Parathyroid adenoma (tissue), 2 donors: ENCODE measurements around the gene APBB2.
"Not testable (repeated sequence)": the region's sequence is repeated elsewhere in the genome, so short reads cannot be mapped to it uniquely, and the experiment has no call there.

Source experiments
- H2AFZ ChIP-seq: fragments of 300-600 bp; sonication (generic); one replicate; pipeline ENCODE4 v1.7.0; 2017; ENCODE audit warnings: antibody characterized with exemption, mild to moderate bottlenecking
- H3K27ac ChIP-seq: fragments of 300-600 bp; sonication (generic); one replicate; pipeline ENCODE4 v1.7.0; 2017
- H3K27me3 ChIP-seq: fragments of 300-600 bp; sonication (generic); one replicate; pipeline ENCODE4 v1.7.0; 2017; ENCODE audit warnings: low read length; ENCODE audit not compliant: control insufficient read depth, insufficient read depth
- H3K36me3 ChIP-seq: fragments of 300-600 bp; sonication (generic); one replicate; pipeline ENCODE4 v1.7.0; 2017; ENCODE audit warnings: low read length; ENCODE audit not compliant: control insufficient read depth, insufficient read depth
- H3K4me1 ChIP-seq: fragments of 300-600 bp; sonication (generic); one replicate; pipeline ENCODE4 v1.7.0; 2017; ENCODE audit warnings: control low read depth
- H3K4me2 ChIP-seq: fragments of 300-600 bp; sonication (generic); one replicate; pipeline ENCODE4 v1.7.0; 2017; ENCODE audit warnings: low read length
- H3K4me3 ChIP-seq: fragments of 300-600 bp; sonication (generic); one replicate; pipeline ENCODE4 v1.7.0; 2017; ENCODE audit warnings: low read depth, low read length
- H3K79me2 ChIP-seq: fragments of 300-600 bp; sonication (generic); one replicate; pipeline ENCODE4 v1.7.0; 2017; ENCODE audit warnings: control low read depth
- H3K9ac ChIP-seq: fragments of 300-600 bp; sonication (generic); one replicate; pipeline ENCODE4 v1.7.0; 2017; ENCODE audit warnings: mild to moderate bottlenecking
- H3K9me3 ChIP-seq: fragments of 300-600 bp; sonication (generic); one replicate; pipeline ENCODE4 v1.7.0; 2017; ENCODE audit warnings: low read length; ENCODE audit not compliant: control insufficient read depth
- TF ChIP-seq, protein P1 (sequence below): fragments of 300-600 bp; sonication (generic); IDR thresholded peaks from one replicate; pipeline ENCODE4 v1.7.0; 2017; ENCODE audit warnings: antibody characterized with exemption, mild to moderate bottlenecking
- donor health status: primary hyperparathyroidism.

The APBB2 gene

DNA sequence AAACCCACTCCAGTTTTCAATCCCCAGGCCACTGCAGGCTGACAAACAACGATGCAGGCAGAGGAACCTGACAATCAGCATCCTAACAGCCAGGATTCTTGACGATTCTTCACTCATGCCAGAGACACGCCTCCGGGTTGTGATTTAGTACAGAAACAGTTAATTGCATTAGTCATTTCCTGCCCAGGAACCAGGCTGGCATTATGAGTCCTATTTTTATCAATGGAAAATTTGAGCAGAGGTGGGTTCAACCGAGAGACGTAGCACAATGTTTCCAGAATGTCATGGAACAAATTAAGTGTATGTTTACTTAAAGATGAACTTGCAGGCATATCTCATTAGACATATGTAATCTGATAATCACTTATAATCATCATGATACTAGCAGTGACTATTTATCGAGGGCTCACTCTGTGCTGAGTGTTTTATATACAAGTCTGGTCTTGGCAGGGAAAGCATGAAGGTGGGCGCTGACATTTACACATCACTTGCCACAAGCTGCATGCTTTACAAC, 304.9 kb downstream of the APBB2 start:
- H3K4me2 ChIP-seq = no peak overlapping the region
- no peaks in the 10 kb centered on the region for H3K4me1 ChIP-seq
- H3K4me3 ChIP-seq = no peak overlapping the region
- TF ChIP-seq, protein P1, sequence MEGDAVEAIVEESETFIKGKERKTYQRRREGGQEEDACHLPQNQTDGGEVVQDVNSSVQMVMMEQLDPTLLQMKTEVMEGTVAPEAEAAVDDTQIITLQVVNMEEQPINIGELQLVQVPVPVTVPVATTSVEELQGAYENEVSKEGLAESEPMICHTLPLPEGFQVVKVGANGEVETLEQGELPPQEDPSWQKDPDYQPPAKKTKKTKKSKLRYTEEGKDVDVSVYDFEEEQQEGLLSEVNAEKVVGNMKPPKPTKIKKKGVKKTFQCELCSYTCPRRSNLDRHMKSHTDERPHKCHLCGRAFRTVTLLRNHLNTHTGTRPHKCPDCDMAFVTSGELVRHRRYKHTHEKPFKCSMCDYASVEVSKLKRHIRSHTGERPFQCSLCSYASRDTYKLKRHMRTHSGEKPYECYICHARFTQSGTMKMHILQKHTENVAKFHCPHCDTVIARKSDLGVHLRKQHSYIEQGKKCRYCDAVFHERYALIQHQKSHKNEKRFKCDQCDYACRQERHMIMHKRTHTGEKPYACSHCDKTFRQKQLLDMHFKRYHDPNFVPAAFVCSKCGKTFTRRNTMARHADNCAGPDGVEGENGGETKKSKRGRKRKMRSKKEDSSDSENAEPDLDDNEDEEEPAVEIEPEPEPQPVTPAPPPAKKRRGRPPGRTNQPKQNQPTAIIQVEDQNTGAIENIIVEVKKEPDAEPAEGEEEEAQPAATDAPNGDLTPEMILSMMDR = no peak
- no peak overlapping the region for H2AFZ ChIP-seq
- no peak overlapping the region for H3K27ac ChIP-seq
- no peaks in the 10 kb centered on the region for H3K79me2 ChIP-seq
- H3K9ac ChIP-seq = no peak overlapping the region
- H3K36me3 ChIP-seq = no peaks in the 10 kb centered on the region
- no peaks in the 10 kb centered on the region for H3K9me3 ChIP-seq
- H3K27me3 ChIP-seq = no peaks in the 10 kb centered on the region

DNA sequence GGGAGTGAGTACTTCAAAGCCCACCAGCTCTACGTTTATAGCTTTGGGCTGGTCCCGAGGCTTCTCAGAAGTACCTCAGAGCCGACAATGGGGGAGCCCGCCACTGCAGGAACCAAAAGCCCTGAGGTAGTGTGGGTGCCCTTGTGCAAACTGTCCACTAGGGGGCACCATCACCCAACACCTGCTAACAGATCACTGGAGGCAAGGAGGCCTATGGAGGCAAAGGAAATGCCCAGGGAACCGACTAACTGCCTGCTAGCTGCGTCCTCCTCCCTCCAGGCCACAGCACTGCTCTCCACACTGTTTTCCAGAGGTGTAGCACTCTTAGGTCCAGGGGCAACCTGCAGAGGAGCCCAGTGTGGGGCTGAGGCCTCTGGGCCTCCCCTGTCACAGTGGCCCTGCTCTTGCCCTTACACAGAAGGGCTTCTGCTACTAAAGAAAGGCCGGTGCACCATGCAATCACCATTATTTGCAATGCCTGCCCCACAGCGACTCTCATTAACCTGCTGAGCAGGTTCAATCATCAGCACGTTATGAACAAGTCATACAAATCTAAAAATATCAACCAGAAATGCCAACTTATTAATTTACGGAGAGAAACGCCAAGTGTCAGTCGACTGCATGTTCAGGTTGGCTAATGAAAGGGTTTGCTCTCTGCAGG, 305.5 kb downstream of the APBB2 start:
- Histone ChIP-seq H3K4me2 (no peak overlapping the region), H2AFZ (no peak overlapping the region), H3K79me2 (no peaks in the 10 kb centered on the region), H3K27ac (no peak overlapping the region), H3K9me3 (no peaks in the 10 kb centered on the region), H3K4me1 (no peaks in the 10 kb centered on the region), H3K9ac (no peak overlapping the region), H3K27me3 (no peaks in the 10 kb centered on the region), H3K36me3 (no peaks in the 10 kb centered on the region), H3K4me3 (no peak overlapping the region)
- TF ChIP-seq, protein P1 = peak; percentile 63

DNA sequence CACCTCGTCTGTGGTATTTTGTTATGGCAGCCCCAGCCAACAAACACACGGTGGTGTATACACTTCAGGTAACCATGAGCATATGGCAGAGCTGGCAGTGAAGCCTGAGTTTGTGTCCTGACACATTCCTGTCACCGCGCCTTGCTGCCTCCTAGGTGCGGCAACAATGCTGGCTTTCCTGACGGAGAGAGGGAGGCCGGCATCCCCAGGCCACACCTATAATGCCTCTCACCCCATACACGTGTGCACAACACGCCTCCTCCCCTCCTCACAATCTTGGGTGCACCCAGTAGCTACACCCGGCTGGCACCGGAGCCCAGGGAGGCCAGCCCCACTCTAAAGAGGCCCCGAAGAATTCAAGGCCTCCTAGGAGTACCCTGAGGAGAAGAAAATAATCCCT, 306.0 kb downstream of the APBB2 start:
- Histone ChIP-seq H3K36me3 (no peaks in the 10 kb centered on the region), H3K9ac (no peak overlapping the region), H3K9me3 (no peaks in the 10 kb centered on the region), H2AFZ (no peak overlapping the region), H3K4me2 (no peak overlapping the region), H3K4me1 (no peaks in the 10 kb centered on the region), H3K27me3 (no peaks in the 10 kb centered on the region), H3K79me2 (no peaks in the 10 kb centered on the region), H3K4me3 (no peak overlapping the region), H3K27ac (no peak overlapping the region)
- TF ChIP-seq, protein P1 = no peak

DNA sequence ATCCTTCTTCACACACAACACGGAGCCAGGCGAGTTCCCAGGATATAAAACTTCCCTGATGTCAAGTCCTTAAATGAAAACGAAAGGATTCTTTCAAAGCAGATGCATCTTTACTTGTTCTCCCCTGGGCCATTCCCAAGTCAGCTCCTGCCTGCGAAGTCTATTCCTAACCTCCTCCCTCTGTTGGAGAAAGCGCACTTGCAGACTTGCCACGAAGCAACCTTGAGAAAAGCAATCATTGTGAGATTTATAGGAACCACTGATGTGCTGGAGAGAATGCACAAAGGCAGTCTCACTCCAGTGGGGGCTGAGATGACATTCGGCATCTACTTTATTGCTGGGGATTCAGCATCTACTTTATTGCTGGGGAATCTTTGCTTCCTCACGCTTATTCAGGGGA, 308.9 kb downstream of the APBB2 start:
- Histone ChIP-seq H3K4me3 (no peak overlapping the region), H2AFZ (no peak overlapping the region), H3K79me2 (no peaks in the 10 kb centered on the region), H3K4me1 (no peaks in the 10 kb centered on the region), H3K9ac (no peak overlapping the region), H3K4me2 (no peak overlapping the region), H3K27me3 (no peaks in the 10 kb centered on the region), H3K36me3 (no peaks in the 10 kb centered on the region), H3K27ac (no peak overlapping the region), H3K9me3 (no peaks in the 10 kb centered on the region)
- TF ChIP-seq, protein P1 = no peak

DNA sequence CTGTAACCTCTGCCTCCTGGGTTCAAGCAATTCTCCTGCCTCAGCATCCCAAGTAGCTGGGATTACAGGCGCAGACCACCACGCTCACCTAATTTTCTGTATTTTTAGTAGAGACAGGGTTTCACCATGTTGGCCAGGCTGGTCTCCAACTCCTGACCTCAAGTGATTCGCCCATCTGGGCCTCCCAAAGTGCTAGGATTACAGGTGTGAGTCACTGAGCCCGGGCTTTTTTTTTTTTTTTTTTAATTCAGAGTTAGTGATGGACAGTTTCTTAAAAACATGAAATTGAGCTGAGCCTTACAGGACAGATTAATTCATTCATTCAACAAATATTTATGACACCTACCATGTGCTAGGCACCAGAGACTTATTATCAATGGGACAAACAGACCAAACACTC, 313.8 kb downstream of the APBB2 start:
- H3K9ac ChIP-seq, H3K9me3 ChIP-seq, H3K79me2 ChIP-seq, H3K36me3 ChIP-seq, H3K27me3 ChIP-seq, H3K4me3 ChIP-seq, H2AFZ ChIP-seq, H3K4me2 ChIP-seq, H3K4me1 ChIP-seq, H3K27ac ChIP-seq: not testable (repeated sequence)
